Superior temporal gyrus (tissue), 1 donor: ENCODE data around the gene CAMKMT.
A peak's percentile ranks its signal among the peaks of the same experiment; 100 is the strongest.

ENCODE experiments used
- DNase-seq: peaks from one replicate; pipeline ENCODE4 v3.0.0-alpha.2; 2016; ENCODE audit errors: extremely low spot score

Gene CAMKMT

GRCh38 chr2:44649381-44649780, 287.6 kb downstream of the CAMKMT start:
- no peak for DNase-seq

GRCh38 chr2:44650796-44651195, 289.0 kb downstream of the CAMKMT start:
- no peak for DNase-seq

GRCh38 chr2:44651974-44652373, 290.2 kb downstream of the CAMKMT start:
- no peak for DNase-seq

GRCh38 chr2:44652701-44653100, 291.0 kb downstream of the CAMKMT start:
- no peak for DNase-seq

- DNase-seq, result no peak
Observed at GRCh38 chr2:44655401-44655864, 293.7 kb downstream of the CAMKMT start.

- DNase-seq, result no peak
Observed at GRCh38 chr2:44656460-44656859, 294.7 kb downstream of the CAMKMT start.

GRCh38 chr2:44663471-44664073, 301.8 kb downstream of the CAMKMT start:
- no peak for DNase-seq

- DNase-seq, result no peak
Observed at GRCh38 chr2:44668336-44668735, 306.6 kb downstream of the CAMKMT start.

- no peak for DNase-seq
Observed at GRCh38 chr2:44671276-44671675, 309.5 kb downstream of the CAMKMT start.

GRCh38 chr2:44671916-44672315, 310.2 kb downstream of the CAMKMT start:
- no peak for DNase-seq

- DNase-seq, result peak; percentile 66
Observed at GRCh38 chr2:44672431-44672830, 310.7 kb downstream of the CAMKMT start.

GRCh38 chr2:44674473-44675284, 312.9 kb downstream of the CAMKMT start:
- DNase-seq, result no peak

- no peak for DNase-seq
Observed at GRCh38 chr2:44676379-44676778, 314.6 kb downstream of the CAMKMT start.

- no peak for DNase-seq
Observed at GRCh38 chr2:44679584-44679983, 317.8 kb downstream of the CAMKMT start.

GRCh38 chr2:44679990-44680389, 318.2 kb downstream of the CAMKMT start:
- no peak for DNase-seq

GRCh38 chr2:44680424-44680971, 318.8 kb downstream of the CAMKMT start:
- DNase-seq, result no peak

- no peak for DNase-seq
Observed at GRCh38 chr2:44680983-44681531, 319.3 kb downstream of the CAMKMT start.

GRCh38 chr2:44682459-44682858, 320.7 kb downstream of the CAMKMT start:
- DNase-seq, result no peak

- DNase-seq, result no peak
Observed at GRCh38 chr2:44684559-44684958, 322.8 kb downstream of the CAMKMT start.

GRCh38 chr2:44686561-44686960, 324.8 kb downstream of the CAMKMT start:
- no peak for DNase-seq

- DNase-seq, result no peak
Observed at GRCh38 chr2:44687686-44688455, 326.1 kb downstream of the CAMKMT start.
